Caco-2 (cell line): Measurements from ENCODE around the gene NPB. TPM values are rescaled to one million over a fixed set of nuclear protein-coding genes. Genes with fewer than 3 reads are reported as not detected.

Source experiments
- BruUV-seq: library from RNA; stranded (reverse); fragments of 400-500 nt; replicated peaks from 2 replicates; lab custom pipeline; 2021; lab: Mats Ljungman, UMichigan
- CTCF ChIA-PET: fragments of 300-600 bp; sonication (Branson Sonifier 250); formaldehyde crosslinking; loops from one replicate; lab custom pipeline; 2022; ENCODE audit warnings: antibody characterized with exemption; lab: Charles Lee
- POLR2A ChIA-PET: fragments of 300-600 bp; sonication (Branson Sonifier 250); formaldehyde crosslinking; loops from one replicate; lab custom pipeline; 2022; ENCODE audit warnings: antibody characterized with exemption; lab: Charles Lee
- DNase-seq, 2 experiments: peaks; one replicate each; pipeline versions ENCODE4 v3.0.0 to v3.0.0-alpha.2; 2020 to 2022
- H3K27me3 ChIP-seq: replicated peaks from 2 replicates; pipeline ENCODE4 v1.6.0; 2011; ENCODE audit warnings: low read length; ENCODE audit not compliant: control insufficient read depth, insufficient read depth
- H3K36me3 ChIP-seq: 2 replicates; pipeline ENCODE4 v1.5.1; 2011; ENCODE audit warnings: low read length; ENCODE audit not compliant: control insufficient read depth, insufficient read depth
- H3K4me1 ChIP-seq: fragments of 250-450 bp; sonication (Bioruptor Pico); 2 replicates; pipeline ENCODE4 v1.5.1; 2020; ENCODE audit warnings: mild to moderate bottlenecking
- H3K4me3 ChIP-seq: 2 replicates; pipeline ENCODE4 v1.5.1; 2011; ENCODE audit warnings: low read depth, mild to moderate bottlenecking, control low read depth, low read length
- H3K9me3 ChIP-seq: fragments of 250-450 bp; sonication (Bioruptor Pico); 2 replicates; pipeline ENCODE4 v1.5.1; 2020; ENCODE audit warnings: mild to moderate bottlenecking, moderate library complexity
- H3K27ac Mint-ChIP-seq: one replicate; pipeline ENCODE4 v1.8.0; 2022; ENCODE audit warnings: mixed read lengths; ENCODE audit not compliant: unreplicated experiment
- H3K27me3 Mint-ChIP-seq: one replicate; pipeline ENCODE4 v1.8.0; 2022; ENCODE audit warnings: mixed read lengths; ENCODE audit not compliant: insufficient read depth, unreplicated experiment
- H3K36me3 Mint-ChIP-seq: one replicate; pipeline ENCODE4 v1.8.0; 2022; ENCODE audit warnings: mild to moderate bottlenecking, mixed read lengths; ENCODE audit not compliant: insufficient read depth, unreplicated experiment
- H3K4me1 Mint-ChIP-seq: one replicate; pipeline ENCODE4 v1.8.0; 2022; ENCODE audit warnings: low read depth, mixed read lengths; ENCODE audit not compliant: unreplicated experiment
- H3K4me3 Mint-ChIP-seq: one replicate; pipeline ENCODE4 v1.8.0; 2022; ENCODE audit warnings: mild to moderate bottlenecking, moderate library complexity, mixed read lengths; ENCODE audit not compliant: unreplicated experiment
- H3K9me3 Mint-ChIP-seq: one replicate; pipeline ENCODE4 v1.8.0; 2022; ENCODE audit warnings: mixed read lengths; ENCODE audit not compliant: unreplicated experiment
- CTCF ChIP-seq, 2 experiments: fragments of 200-600 bp in 1 of 2; IDR thresholded peaks; 1 replicate in 1 of 2; 2 replicates in 1 of 2; pipeline versions ENCODE4 v1.5.1 to v1.8.0; 2011 to 2022; ENCODE audit warnings: antibody characterized with exemption in 1 of 2, control low read depth in 1 of 2, inconsistent platforms in 1 of 2, low read depth in 1 of 2, low read length in 1 of 2, mild to moderate bottlenecking in 1 of 2, moderate library complexity in 1 of 2; ENCODE audit not compliant: insufficient read depth in 1 of 2, severe bottlenecking in 1 of 2, unreplicated experiment in 1 of 2
- intact Hi-C: fragments of 100-400 bp; cut with micrococcal nuclease; formaldehyde crosslinking; loops from one replicate; pipeline ENCODE4 v1.10.0; 2022; ENCODE audit not compliant: unreplicated experiment
- total RNA-seq: library from RNA; stranded (reverse); gene quantifications from 2 replicates; pipeline ENCODE4 v1.2.3, GENCODE V29; 2022

The NPB gene
- total RNA-seq, 1 experiment from 2014 or later, result 0.68 TPM

DNA sequence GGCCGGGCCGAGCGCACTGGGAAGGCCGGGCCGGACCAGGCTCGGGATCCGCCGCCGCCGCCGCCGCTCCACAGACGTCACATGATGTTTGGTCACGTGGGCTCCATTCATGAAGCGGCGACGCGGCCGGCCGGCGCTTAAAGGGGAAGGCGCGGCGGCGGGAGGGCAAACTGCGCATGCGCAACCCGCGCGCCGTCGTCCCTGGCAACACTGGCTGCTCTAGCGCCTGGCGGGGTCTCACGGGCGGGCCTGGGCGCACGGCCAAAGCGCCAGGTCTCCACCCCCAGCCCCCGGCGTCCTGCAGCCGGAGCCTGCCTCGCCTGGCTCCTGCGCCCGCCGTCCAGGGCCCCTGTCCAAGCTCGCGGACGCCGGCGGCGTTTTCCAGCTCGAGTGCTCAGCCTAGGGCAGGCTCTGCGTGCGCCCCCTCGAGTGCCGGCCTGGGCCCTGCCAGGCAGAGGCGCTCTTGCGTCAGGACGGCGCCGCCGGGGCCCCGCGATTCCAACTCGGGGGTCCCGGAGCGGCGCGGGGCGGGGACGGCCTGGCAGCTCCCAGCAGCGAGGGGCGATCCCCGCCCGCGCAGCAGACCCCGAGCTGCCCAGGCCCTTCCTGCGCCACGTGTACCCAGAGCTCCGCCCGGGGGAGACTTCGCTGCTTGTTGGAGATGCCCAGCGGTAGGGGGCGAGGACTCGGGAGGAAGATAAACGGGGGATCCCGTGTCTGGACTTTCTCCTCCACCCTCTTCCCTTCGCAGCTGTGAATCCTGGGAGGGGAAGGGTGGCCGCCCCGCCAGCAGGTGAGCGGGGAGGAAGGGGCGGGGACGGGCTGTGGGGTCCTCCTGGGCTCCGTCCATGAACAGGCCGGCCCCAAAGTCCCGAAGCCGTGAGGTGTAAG, 25.9 kb downstream of the NPB start, which contains the start of gene MAFG:
Gene MAFG (minus strand): TSS at position 83 of the 891 bp plus-strand sequence. CDS start 4,550 bp downstream, outside the sequence.
- Histone ChIP-seq H3K36me3 (no peaks in the 10 kb centered on the region), H3K9me3 (no peaks in the 10 kb centered on the region), H3K4me1 (peaks cover 14% of the 10 kb centered on the region), H3K4me3 (peak within 1 kb of the TSS; percentile 89), H3K27me3 (no peaks in the 10 kb centered on the region)
- Mint-ChIP-seq H3K9me3 (no peaks in the 10 kb centered on the region), H3K36me3 (peaks cover 28% of the 10 kb centered on the region), H3K4me3 (peak within 1 kb of the TSS; percentile 77), H3K27me3 (no peaks in the 10 kb centered on the region), H3K27ac (peak within 1 kb of the TSS; percentile 85), H3K4me1 (peaks cover 24% of the 10 kb centered on the region)
- CTCF ChIA-PET, result interaction anchor here (0.5 to 2.1 kb wide), 19 partner anchors 9 to 197 kb away, joined by 3 to 11 read pairs (median 3); partner anchors contain the start of genes ANAPC11, DCXR, NOTUM and PYCR1
- TF ChIP-seq CTCF (IDR thresholded peaks at IDR 0.05; ENCODE audit: insufficient read depth in 1 of 2, low read depth in 1 of 2, low read length in 1 of 2, severe bottlenecking in 1 of 2, unreplicated experiment in 1 of 2), result peak; percentile 22 to 26
- POLR2A ChIA-PET, result interaction anchor here (0.5 to 1.7 kb wide), 8 partner anchors 10 to 454 kb away, joined by 3 to 11 read pairs (median 4); partner anchors contain the start of genes CENPX, LRRC45 and SIRT7
- peak; percentile 90 to 94 for DNase-seq
- BruUV-seq, result no TSS peak
- intact Hi-C loops, result loop anchor here (2.0 to 5.0 kb wide), 3 partner anchors 17 to 594 kb away; partner anchors contain the start of genes CENPX, LRRC45 and PCYT2

GRCh38 chr17:81928544-81929252, 26.7 kb downstream of the NPB start:
- no peaks in the 10 kb centered on the region for H3K36me3 ChIP-seq
- peak overlapping the region; percentile 72 for H3K4me3 Mint-ChIP-seq
- H3K27me3 ChIP-seq, result no peaks in the 10 kb centered on the region
- H3K27me3 Mint-ChIP-seq, result no peaks in the 10 kb centered on the region
- CTCF ChIA-PET, result interaction anchor here (0.6 to 2.1 kb wide), 8 partner anchors 16 to 158 kb away, joined by 3 to 10 read pairs (median 3); partner anchors contain the start of genes ANAPC11, DCXR and RAC3
- H3K9me3 Mint-ChIP-seq, result no peaks in the 10 kb centered on the region
- no peaks in the 10 kb centered on the region for H3K9me3 ChIP-seq
- peak overlapping the region; percentile 89 for H3K4me3 ChIP-seq
- no peak for DNase-seq
- TF ChIP-seq CTCF (IDR thresholded peaks at IDR 0.05; ENCODE audit: insufficient read depth in 1 of 2, low read depth in 1 of 2, low read length in 1 of 2, severe bottlenecking in 1 of 2, unreplicated experiment in 1 of 2), result no peak
- intact Hi-C loops, result loop anchor here (5.0 kb wide), 2 partner anchors 94 to 594 kb away; partner anchors contain the start of genes CENPX and LRRC45
- POLR2A ChIA-PET, result interaction anchor here (0.5 to 0.8 kb wide), 2 partner anchors 15 to 454 kb away, joined by 4 to 10 read pairs; no protein-coding TSS in a partner anchor
- peaks cover 17% of the 10 kb centered on the region for H3K4me1 Mint-ChIP-seq
- no peak overlapping the region for H3K27ac Mint-ChIP-seq
- TSS peak; percentile 14 for BruUV-seq
- H3K4me1 ChIP-seq, result peaks cover 11% of the 10 kb centered on the region
- H3K36me3 Mint-ChIP-seq, result peaks cover 31% of the 10 kb centered on the region
